ENCODE results near the gene NT5DC1. TPM values are rescaled to one million over a fixed set of nuclear protein-coding genes. Genes with fewer than 3 reads are reported as not detected.

NT5DC1 gene
- polyA plus RNA-seq, 1 of the 3 experiments (the other 2 are of a cell fraction) = 20.3 TPM

GRCh38 chr6:116118608-116119007 is 18.0 kb downstream of the NT5DC1 start:
- Histone ChIP-seq H3F3A (replicated peaks; ENCODE audit: insufficient read depth) (peaks cover 5% of the 10 kb centered on the region), H3K9ac (no peak overlapping the region), H4K20me1 (ENCODE audit: insufficient read depth) (no peaks in the 10 kb centered on the region), H3K9me2 (no peaks in the 10 kb centered on the region), H3K27me3 (ENCODE audit: insufficient read depth) (no peaks in the 10 kb centered on the region), H3K4me2 (no peak overlapping the region), H2AFZ (ENCODE audit: low read depth) (no peak overlapping the region), H3K27ac (ENCODE audit: low read depth in 2 of 2, low read length in 1 of 2) (peak overlapping the region in 1 of 2 experiments; percentile 50; a peak in 1 of 4 replicates), H3K9me3 (no peaks in the 10 kb centered on the region), H3K4me1 (ENCODE audit: control insufficient read depth in 1 of 2, insufficient read depth in 2 of 2, low read depth in 1 of 2, low read length in 1 of 2) (no peaks in the 10 kb centered on the region; a peak in 1 of 4 replicates), H3K36me3 (replicated peaks in 1 of 2; ENCODE audit: control insufficient read depth in 1 of 2, insufficient read depth in 2 of 2, low read length in 1 of 2) (peaks cover 19 to 32% of the 10 kb centered on the region in 2 experiments), H3K4me3 (ENCODE audit: low read depth in 2 of 2, low read length in 1 of 2) (no peak overlapping the region), H3K79me2 (ENCODE audit: insufficient read depth) (no peaks in the 10 kb centered on the region)
- POLR2A ChIA-PET = no interaction called here
- CTCF ChIA-PET = interaction anchor here (0.8 to 1.0 kb wide), 2 partner anchors 17 to 46 kb away, joined by 3 read pairs; no protein-coding TSS in a partner anchor
- TF ChIP-seq POLR2AphosphoS5 (IDR thresholded peaks at IDR 0.05; ENCODE audit: low read depth, low read length) (no peak), NRF1 (IDR thresholded peaks at IDR 0.05; ENCODE audit: low read depth, low read length) (no peak), EP300 (IDR thresholded peaks at IDR 0.05; ENCODE audit: borderline replicate concordance in 1 of 2, low read depth in 1 of 2, low read length in 1 of 2) (no peak), MAX (IDR thresholded peaks at IDR 0.05; ENCODE audit: low read depth) (no peak), TEAD4 (IDR thresholded peaks at IDR 0.05; ENCODE audit: borderline replicate concordance, insufficient read depth) (no peak), RCOR1 (IDR thresholded peaks at IDR 0.05; ENCODE audit: low read length) (no peak), USF2 (IDR thresholded peaks at IDR 0.05; ENCODE audit: borderline replicate concordance, low read depth, low read length) (no peak), MEF2A (IDR thresholded peaks at IDR 0.05; ENCODE audit: borderline replicate concordance, low read depth) (no peak), MXI1 (IDR thresholded peaks at IDR 0.05; ENCODE audit: low read depth, low read length) (no peak), EZH2phosphoT487 (IDR thresholded peaks at IDR 0.05; ENCODE audit: borderline replicate concordance, low read depth) (no peak), FOXM1 (IDR thresholded peaks at IDR 0.05; ENCODE audit: low read depth) (no peak), SIN3A (IDR thresholded peaks at IDR 0.05; ENCODE audit: borderline replicate concordance, low read depth, low read length) (no peak), CHD2 (IDR thresholded peaks at IDR 0.05; ENCODE audit: low read length, partially characterized antibody) (no peak), RXRA (IDR thresholded peaks at IDR 0.05; ENCODE audit: borderline replicate concordance, low read depth) (no peak), JUND (IDR thresholded peaks at IDR 0.05) (no peak), GATA2 (CRISPR knock-in tag; IDR thresholded peaks at IDR 0.05) (no peak)
- no peak for DNase-seq

GRCh38 chr6:116120430-116120829 is 19.8 kb downstream of the NT5DC1 start:
- TF ChIP-seq FOSL2 (IDR thresholded peaks at IDR 0.05; ENCODE audit: borderline replicate concordance, low read depth) (no peak), NRF1 (IDR thresholded peaks at IDR 0.05; ENCODE audit: low read depth, low read length) (no peak), TAF1 (IDR thresholded peaks at IDR 0.05; ENCODE audit: borderline replicate concordance, low read depth, low read length) (no peak), ELF1 (IDR thresholded peaks at IDR 0.05) (no peak), PBX3 (IDR thresholded peaks at IDR 0.05) (no peak), RFX5 (IDR thresholded peaks at IDR 0.05; ENCODE audit: low read length) (no peak), CHD2 (IDR thresholded peaks at IDR 0.05; ENCODE audit: low read length, partially characterized antibody) (no peak), MXI1 (IDR thresholded peaks at IDR 0.05; ENCODE audit: low read depth, low read length) (no peak), IRF3 (IDR thresholded peaks at IDR 0.05; ENCODE audit: low read depth, low read length) (no peak)
- no peaks in the 10 kb centered on the region for H3K9me2 ChIP-seq
- no peak overlapping the region for H3K4me3 ChIP-seq (ENCODE audit: low read depth in 2 of 2, low read length in 1 of 2)
- peaks cover 17 to 19% of the 10 kb centered on the region in 2 experiments for H3K36me3 ChIP-seq (replicated peaks in 1 of 2; ENCODE audit: control insufficient read depth in 1 of 2, insufficient read depth in 2 of 2, low read length in 1 of 2)
- no peak overlapping the region for H3K4me2 ChIP-seq
- H3K9me3 ChIP-seq = no peaks in the 10 kb centered on the region
- no peak for DNase-seq
- ChIA-PET POLR2A (no interaction called here), CTCF (interaction anchor here (1.2 kb wide), 1 partner anchor 9 kb away, joined by 3 read pairs; no protein-coding TSS in a partner anchor)
- H3K27me3 ChIP-seq (ENCODE audit: insufficient read depth) = no peaks in the 10 kb centered on the region
- H4K20me1 ChIP-seq (ENCODE audit: insufficient read depth) = no peaks in the 10 kb centered on the region
- no peaks in the 10 kb centered on the region for H3K79me2 ChIP-seq (ENCODE audit: insufficient read depth)
- no peaks in the 10 kb centered on the region; a peak in 1 of 4 replicates for H3K4me1 ChIP-seq (ENCODE audit: control insufficient read depth in 1 of 2, insufficient read depth in 2 of 2, low read depth in 1 of 2, low read length in 1 of 2)
- no peak overlapping the region for H2AFZ ChIP-seq (ENCODE audit: low read depth)
- no CpG with 5 or more reads among the region's 3 CpGs for WGBS (ENCODE audit: low lambda C conversion rate)
- H3K27ac ChIP-seq (ENCODE audit: low read depth in 2 of 2, low read length in 1 of 2) = no peak overlapping the region
- no peak overlapping the region for H3K9ac ChIP-seq
- H3F3A ChIP-seq (replicated peaks; ENCODE audit: insufficient read depth) = peaks cover 3% of the 10 kb centered on the region
